NB4 (cell line): ENCODE measurements around the gene MAP2K7.

Experiments used
- DNase-seq: peaks from one replicate; pipeline ENCODE4 v3.0.0; 2010; ENCODE audit warnings: low read depth
- H3K4me3 ChIP-seq: one replicate; pipeline ENCODE4 v1.5.1; 2011; ENCODE audit warnings: mild to moderate bottlenecking, low read depth, low read length, moderate library complexity
- CTCF ChIP-seq: IDR thresholded peaks from one replicate; pipeline ENCODE4 v1.5.1; 2012; ENCODE audit warnings: low read depth, low read length
- MAX ChIP-seq: IDR thresholded peaks from 2 replicates; pipeline ENCODE4 v1.6.1; 2011; ENCODE audit warnings: low read depth, low read length
- MYC ChIP-seq: IDR thresholded peaks from 2 replicates; pipeline ENCODE4 v1.6.1; 2011; ENCODE audit warnings: low read depth, low read length
- POLR2A ChIP-seq: IDR thresholded peaks from 2 replicates; pipeline ENCODE4 v1.6.1; 2011; ENCODE audit warnings: mild to moderate bottlenecking; ENCODE audit not compliant: insufficient read length; ENCODE audit errors: extremely low read depth

Gene MAP2K7

GRCh38 chr19:7934766-7935165 is 31.1 kb downstream of the MAP2K7 start:
- DNase-seq, result no peak
- no peak overlapping the region for H3K4me3 ChIP-seq
- TF ChIP-seq POLR2A (no peak), MAX (no peak), CTCF (no peak), MYC (no peak)

GRCh38 chr19:7940841-7941240 is 37.2 kb downstream of the MAP2K7 start:
- DNase-seq, result no peak
- no peak overlapping the region for H3K4me3 ChIP-seq

GRCh38 chr19:7941895-7942596 is 38.4 kb downstream of the MAP2K7 start:
- TF ChIP-seq MAX (no peak), MYC (no peak), CTCF (no peak), POLR2A (no peak)
- H3K4me3 ChIP-seq, result peak overlapping the region; percentile 99
- no peak for DNase-seq

More at GRCh38 chr19:7940841-7941240, 37.2 kb downstream of the MAP2K7 start:
- TF ChIP-seq CTCF (no peak), POLR2A (no peak), MAX (no peak), MYC (no peak)

GRCh38 chr19:7942981-7943443 is 39.3 kb downstream of the MAP2K7 start:
- H3K4me3 ChIP-seq, result peak overlapping the region; percentile 99
- TF ChIP-seq MAX, result no peak
- no peak for TF ChIP-seq CTCF
- TF ChIP-seq MYC, result no peak
- TF ChIP-seq POLR2A, result no peak
- no peak for DNase-seq

GRCh38 chr19:7943444-7944176 is 39.9 kb downstream of the MAP2K7 start, which contains the start of gene TIMM44:
Gene TIMM44, minus strand, starts transcription at chr19:7943666. Its CDS starts 15 bp downstream, at chr19:7943651.
- peak; percentile 94; the same call in 1 of the 2 replicates for TF ChIP-seq MYC
- TF ChIP-seq POLR2A, result peak; percentile 97
- peak; percentile 98 for TF ChIP-seq MAX
- no peak for TF ChIP-seq CTCF
- DNase-seq, result peak; percentile 100
- H3K4me3 ChIP-seq, result peak within 1 kb of the TSS; percentile 99
